DND-41 (cell line): Measurements from ENCODE around the gene CTCF.

ENCODE experiments used
- EZH2 ChIP-seq: IDR thresholded peaks from 3 replicates; pipeline ENCODE4 v1.6.1; 2012; ENCODE audit warnings: borderline replicate concordance, low read depth, mild to moderate bottlenecking, moderate library complexity, low read length, inconsistent platforms; ENCODE audit not compliant: severe bottlenecking
- TF ChIP-seq, protein P1 (sequence below): IDR thresholded peaks from 2 replicates; pipeline ENCODE4 v1.5.1; 2012; ENCODE audit warnings: borderline replicate concordance, low read length, moderate library complexity, mild to moderate bottlenecking; ENCODE audit not compliant: poor library complexity, severe bottlenecking; ENCODE audit errors: extremely low read depth

DNA sequence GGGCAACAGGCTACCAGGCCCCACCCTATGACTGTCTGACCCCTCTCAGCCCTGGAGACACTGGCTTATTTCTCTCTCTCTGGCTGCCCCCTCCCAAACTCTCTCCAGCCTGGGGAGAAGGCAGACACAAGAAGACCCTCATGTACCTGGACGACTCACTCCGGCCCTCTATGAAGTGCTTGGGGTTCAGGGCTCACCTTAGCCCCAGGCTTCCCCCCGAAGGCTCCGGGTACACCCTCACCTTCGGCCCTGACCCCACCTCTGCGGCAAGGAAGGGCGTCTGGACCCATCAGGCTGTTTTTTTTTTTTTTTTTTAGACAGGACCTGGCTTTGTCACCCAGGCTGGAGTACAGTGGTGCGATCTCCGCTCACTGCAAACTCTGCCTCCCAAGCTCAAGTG lies 81.7 kb downstream of the CTCF start:
- TF ChIP-seq, protein P1, sequence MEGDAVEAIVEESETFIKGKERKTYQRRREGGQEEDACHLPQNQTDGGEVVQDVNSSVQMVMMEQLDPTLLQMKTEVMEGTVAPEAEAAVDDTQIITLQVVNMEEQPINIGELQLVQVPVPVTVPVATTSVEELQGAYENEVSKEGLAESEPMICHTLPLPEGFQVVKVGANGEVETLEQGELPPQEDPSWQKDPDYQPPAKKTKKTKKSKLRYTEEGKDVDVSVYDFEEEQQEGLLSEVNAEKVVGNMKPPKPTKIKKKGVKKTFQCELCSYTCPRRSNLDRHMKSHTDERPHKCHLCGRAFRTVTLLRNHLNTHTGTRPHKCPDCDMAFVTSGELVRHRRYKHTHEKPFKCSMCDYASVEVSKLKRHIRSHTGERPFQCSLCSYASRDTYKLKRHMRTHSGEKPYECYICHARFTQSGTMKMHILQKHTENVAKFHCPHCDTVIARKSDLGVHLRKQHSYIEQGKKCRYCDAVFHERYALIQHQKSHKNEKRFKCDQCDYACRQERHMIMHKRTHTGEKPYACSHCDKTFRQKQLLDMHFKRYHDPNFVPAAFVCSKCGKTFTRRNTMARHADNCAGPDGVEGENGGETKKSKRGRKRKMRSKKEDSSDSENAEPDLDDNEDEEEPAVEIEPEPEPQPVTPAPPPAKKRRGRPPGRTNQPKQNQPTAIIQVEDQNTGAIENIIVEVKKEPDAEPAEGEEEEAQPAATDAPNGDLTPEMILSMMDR, result no peak
- TF ChIP-seq EZH2, result no peak
